ENCODE measurements around the gene SOX4.
A peak's percentile ranks its signal among the peaks of the same experiment; 100 is the strongest.
"Not testable (repeated sequence)": the region's sequence is repeated elsewhere in the genome, so short reads cannot be mapped to it uniquely, and the experiment has no call there.

Gene SOX4

GRCh38 chr6:21593412-21593926 is at the start of gene SOX4:
Gene SOX4, plus strand, starts transcription at chr6:21593751. Its CDS starts 784 bp downstream, at chr6:21594535.
- Histone ChIP-seq H3K36me3 (ENCODE audit: control insufficient read depth in 2 of 2, insufficient read depth in 2 of 2, low read length in 2 of 2) (no peaks in the 10 kb centered on the region), H3K27me3 (ENCODE audit: control insufficient read depth in 2 of 2, insufficient read depth in 2 of 2, low read length in 2 of 2) (no peaks in the 10 kb centered on the region), H3K9me3 (ENCODE audit: control insufficient read depth in 2 of 2, low read length in 2 of 2) (no peaks in the 10 kb centered on the region), H3K4me3 (ENCODE audit: low read length in 2 of 2) (peak within 1 kb of the TSS; percentile 71 to 96), H3K9ac (ENCODE audit: low read depth in 1 of 2, low read length in 2 of 2) (peak within 1 kb of the TSS; percentile 91), H3K27ac (ENCODE audit: low read depth in 2 of 2, low read length in 2 of 2) (peak within 1 kb of the TSS; percentile 85 to 90), H3K4me1 (ENCODE audit: control insufficient read depth in 2 of 2, insufficient read depth in 2 of 2, low read length in 2 of 2) (peaks cover 10 to 11% of the 10 kb centered on the region in 2 donors)

DNA sequence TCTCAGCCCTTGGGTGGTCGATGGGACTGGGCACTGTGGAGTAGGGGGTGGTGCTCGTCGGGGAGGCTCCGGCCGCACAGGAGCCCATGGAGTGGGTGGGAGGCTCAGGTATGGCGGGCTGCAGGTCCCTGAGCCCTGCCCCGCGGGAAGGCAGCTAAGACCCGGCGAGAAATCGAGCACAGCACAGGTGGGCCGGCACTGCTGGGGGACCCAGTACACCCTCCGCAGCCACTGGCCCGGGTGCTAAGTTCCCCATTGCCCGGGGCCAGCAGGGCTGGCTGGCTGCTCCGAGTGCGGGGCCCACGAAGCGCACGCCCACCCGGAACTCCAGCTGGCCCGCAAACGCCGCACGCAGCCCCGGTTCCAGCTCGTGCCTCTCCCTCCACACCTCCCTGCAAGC is 41.3 kb upstream of the SOX4 start:
- H3K27me3 ChIP-seq (ENCODE audit: control insufficient read depth in 2 of 2, insufficient read depth in 2 of 2, low read length in 2 of 2); H3K4me3 ChIP-seq (ENCODE audit: low read length in 2 of 2); H3K27ac ChIP-seq (ENCODE audit: low read depth in 2 of 2, low read length in 2 of 2); H3K9me3 ChIP-seq (ENCODE audit: control insufficient read depth in 2 of 2, low read length in 2 of 2); H3K4me1 ChIP-seq (ENCODE audit: control insufficient read depth in 2 of 2, insufficient read depth in 2 of 2, low read length in 2 of 2); H3K9ac ChIP-seq (ENCODE audit: low read depth in 1 of 2, low read length in 2 of 2); H3K36me3 ChIP-seq (ENCODE audit: control insufficient read depth in 2 of 2, insufficient read depth in 2 of 2, low read length in 2 of 2): not testable (repeated sequence)

DNA sequence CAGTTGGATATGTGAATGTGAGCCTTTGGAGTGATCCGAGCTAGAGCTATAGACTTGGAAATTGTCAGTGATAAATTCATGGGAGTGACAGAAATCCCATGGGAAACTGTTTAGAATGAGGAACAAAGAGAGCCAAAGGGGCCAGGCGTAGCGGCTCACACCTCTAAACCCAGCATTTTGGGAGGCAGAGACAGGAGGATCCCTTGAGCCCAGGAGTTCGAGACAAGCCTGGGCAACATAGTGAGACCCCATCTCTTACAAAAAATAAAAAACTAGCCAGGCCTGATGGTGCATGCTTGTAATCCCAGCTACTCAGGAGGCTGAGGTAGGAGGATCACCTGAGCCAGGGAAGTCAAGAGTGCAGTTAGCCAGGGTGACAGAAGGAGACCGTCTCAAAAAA is 39.3 kb upstream of the SOX4 start:
- H3K9ac ChIP-seq (ENCODE audit: low read depth in 1 of 2, low read length in 2 of 2) = no peak overlapping the region
- H3K9me3 ChIP-seq (ENCODE audit: control insufficient read depth in 2 of 2, low read length in 2 of 2) = no peaks in the 10 kb centered on the region
- no peaks in the 10 kb centered on the region for H3K27me3 ChIP-seq (ENCODE audit: control insufficient read depth in 2 of 2, insufficient read depth in 2 of 2, low read length in 2 of 2)
- no peaks in the 10 kb centered on the region for H3K36me3 ChIP-seq (ENCODE audit: control insufficient read depth in 2 of 2, insufficient read depth in 2 of 2, low read length in 2 of 2)
- no peak overlapping the region for H3K27ac ChIP-seq (ENCODE audit: low read depth in 2 of 2, low read length in 2 of 2)
- no peak overlapping the region for H3K4me3 ChIP-seq (ENCODE audit: low read length in 2 of 2)
- H3K4me1 ChIP-seq (ENCODE audit: control insufficient read depth in 2 of 2, insufficient read depth in 2 of 2, low read length in 2 of 2) = no peaks in the 10 kb centered on the region

DNA sequence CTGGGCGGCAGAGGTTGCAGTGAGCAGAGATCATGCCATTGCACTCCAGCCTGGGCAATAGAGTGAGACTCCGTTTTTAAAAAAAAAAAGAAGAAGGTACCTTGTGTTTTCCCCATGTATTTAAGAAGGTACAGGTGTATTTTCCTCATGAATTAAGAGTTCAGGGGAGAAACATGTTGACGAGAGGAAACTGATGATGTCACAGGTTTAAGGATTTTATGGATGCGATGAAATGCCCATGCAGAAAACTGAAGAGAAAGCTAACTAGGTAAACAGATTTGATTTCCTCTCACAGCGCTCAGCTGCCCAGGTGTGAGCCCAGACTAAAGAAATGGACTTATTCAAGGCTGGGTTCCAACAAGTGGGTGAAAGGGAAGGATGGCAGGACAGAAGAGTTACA is 38.4 kb upstream of the SOX4 start:
- no peaks in the 10 kb centered on the region for H3K9me3 ChIP-seq (ENCODE audit: control insufficient read depth in 2 of 2, low read length in 2 of 2)
- H3K36me3 ChIP-seq (ENCODE audit: control insufficient read depth in 2 of 2, insufficient read depth in 2 of 2, low read length in 2 of 2) = no peaks in the 10 kb centered on the region
- H3K4me3 ChIP-seq (ENCODE audit: low read length in 2 of 2) = no peak overlapping the region
- no peak overlapping the region for H3K9ac ChIP-seq (ENCODE audit: low read depth in 1 of 2, low read length in 2 of 2)
- no peak overlapping the region for H3K27ac ChIP-seq (ENCODE audit: low read depth in 2 of 2, low read length in 2 of 2)
- no peaks in the 10 kb centered on the region for H3K4me1 ChIP-seq (ENCODE audit: control insufficient read depth in 2 of 2, insufficient read depth in 2 of 2, low read length in 2 of 2)
- no peaks in the 10 kb centered on the region for H3K27me3 ChIP-seq (ENCODE audit: control insufficient read depth in 2 of 2, insufficient read depth in 2 of 2, low read length in 2 of 2)

DNA sequence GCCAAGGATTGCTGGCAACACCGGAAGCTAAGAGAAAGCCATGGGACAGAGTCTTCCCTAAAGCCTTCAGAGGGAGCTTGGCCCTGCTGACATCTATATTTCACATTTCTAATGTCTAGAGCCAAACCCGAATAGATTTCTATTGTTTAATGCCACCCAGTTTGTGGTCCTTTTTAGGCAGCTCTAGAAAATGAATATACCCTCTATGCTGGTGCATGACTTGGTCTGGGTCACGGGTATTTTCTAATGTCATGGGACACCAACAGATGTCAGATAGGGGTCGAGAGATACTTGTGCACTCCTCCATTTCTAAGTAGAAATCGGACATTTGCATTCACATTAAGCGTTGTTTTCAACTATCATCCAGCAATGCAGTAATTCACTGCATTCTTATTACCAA is 37.0 kb upstream of the SOX4 start:
- no peaks in the 10 kb centered on the region for H3K9me3 ChIP-seq (ENCODE audit: control insufficient read depth in 2 of 2, low read length in 2 of 2)
- H3K27me3 ChIP-seq (ENCODE audit: control insufficient read depth in 2 of 2, insufficient read depth in 2 of 2, low read length in 2 of 2) = no peaks in the 10 kb centered on the region
- H3K27ac ChIP-seq (ENCODE audit: low read depth in 2 of 2, low read length in 2 of 2) = no peak overlapping the region
- H3K9ac ChIP-seq (ENCODE audit: low read depth in 1 of 2, low read length in 2 of 2) = no peak overlapping the region
- no peak overlapping the region for H3K4me3 ChIP-seq (ENCODE audit: low read length in 2 of 2)
- no peaks in the 10 kb centered on the region for H3K36me3 ChIP-seq (ENCODE audit: control insufficient read depth in 2 of 2, insufficient read depth in 2 of 2, low read length in 2 of 2)
- H3K4me1 ChIP-seq (ENCODE audit: control insufficient read depth in 2 of 2, insufficient read depth in 2 of 2, low read length in 2 of 2) = no peaks in the 10 kb centered on the region

GRCh38 chr6:21556968-21557721 is 36.4 kb upstream of the SOX4 start:
- no peaks in the 10 kb centered on the region for H3K27me3 ChIP-seq (ENCODE audit: control insufficient read depth in 2 of 2, insufficient read depth in 2 of 2, low read length in 2 of 2)
- no peak overlapping the region for H3K4me3 ChIP-seq (ENCODE audit: low read length in 2 of 2)
- no peaks in the 10 kb centered on the region for H3K4me1 ChIP-seq (ENCODE audit: control insufficient read depth in 2 of 2, insufficient read depth in 2 of 2, low read length in 2 of 2)
- no peak overlapping the region for H3K27ac ChIP-seq (ENCODE audit: low read depth in 2 of 2, low read length in 2 of 2)
- H3K36me3 ChIP-seq (ENCODE audit: control insufficient read depth in 2 of 2, insufficient read depth in 2 of 2, low read length in 2 of 2) = no peaks in the 10 kb centered on the region
- no peak overlapping the region for H3K9ac ChIP-seq (ENCODE audit: low read depth in 1 of 2, low read length in 2 of 2)
- no peaks in the 10 kb centered on the region for H3K9me3 ChIP-seq (ENCODE audit: control insufficient read depth in 2 of 2, low read length in 2 of 2)

DNA sequence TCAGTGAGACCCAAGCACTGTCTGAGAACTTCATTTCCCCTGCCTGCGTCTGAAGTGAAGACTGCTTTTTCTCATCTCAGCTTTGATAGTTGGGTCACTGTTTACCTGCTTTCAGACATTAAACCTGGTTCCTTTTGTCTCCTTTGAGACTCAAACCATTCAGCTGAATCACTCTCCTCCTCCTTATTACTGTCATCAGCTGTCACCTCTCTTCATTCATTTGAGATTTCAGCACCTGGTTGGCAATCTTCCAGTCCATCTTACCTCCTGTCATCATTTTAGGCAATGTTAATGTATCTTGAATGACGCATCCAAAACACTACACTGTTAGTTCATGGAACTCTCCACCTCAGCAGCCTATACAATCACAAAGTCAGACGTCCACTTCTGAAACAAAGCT is 34.3 kb upstream of the SOX4 start:
- H3K9me3 ChIP-seq (ENCODE audit: control insufficient read depth in 2 of 2, low read length in 2 of 2) = no peaks in the 10 kb centered on the region
- H3K9ac ChIP-seq (ENCODE audit: low read depth in 1 of 2, low read length in 2 of 2) = no peak overlapping the region
- no peak overlapping the region for H3K27ac ChIP-seq (ENCODE audit: low read depth in 2 of 2, low read length in 2 of 2)
- no peak overlapping the region for H3K4me3 ChIP-seq (ENCODE audit: low read length in 2 of 2)
- no peaks in the 10 kb centered on the region for H3K4me1 ChIP-seq (ENCODE audit: control insufficient read depth in 2 of 2, insufficient read depth in 2 of 2, low read length in 2 of 2)
- H3K36me3 ChIP-seq (ENCODE audit: control insufficient read depth in 2 of 2, insufficient read depth in 2 of 2, low read length in 2 of 2) = no peaks in the 10 kb centered on the region
- no peaks in the 10 kb centered on the region for H3K27me3 ChIP-seq (ENCODE audit: control insufficient read depth in 2 of 2, insufficient read depth in 2 of 2, low read length in 2 of 2)

DNA sequence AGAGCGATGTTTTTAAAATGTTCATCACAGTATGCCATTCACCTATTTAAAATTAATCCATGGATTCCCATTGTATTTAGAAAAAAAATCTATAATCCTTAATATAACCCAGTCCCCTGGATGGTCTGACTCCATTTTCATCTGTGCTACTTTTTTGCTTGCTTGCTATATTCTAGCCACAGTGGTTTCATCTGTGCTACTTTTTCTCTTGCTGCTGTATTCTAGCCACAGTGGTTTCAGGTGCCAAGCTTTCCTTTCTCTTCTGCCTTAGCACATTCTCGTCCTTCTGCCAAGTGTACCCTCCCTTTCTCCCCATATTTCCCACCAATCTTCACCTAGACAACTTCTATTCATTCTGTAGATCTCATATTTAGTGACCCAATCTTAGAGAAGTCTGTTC is 33.3 kb upstream of the SOX4 start:
- H3K4me1 ChIP-seq (ENCODE audit: control insufficient read depth in 2 of 2, insufficient read depth in 2 of 2, low read length in 2 of 2) = no peaks in the 10 kb centered on the region
- no peak overlapping the region for H3K9ac ChIP-seq (ENCODE audit: low read depth in 1 of 2, low read length in 2 of 2)
- H3K36me3 ChIP-seq (ENCODE audit: control insufficient read depth in 2 of 2, insufficient read depth in 2 of 2, low read length in 2 of 2) = no peaks in the 10 kb centered on the region
- no peaks in the 10 kb centered on the region for H3K9me3 ChIP-seq (ENCODE audit: control insufficient read depth in 2 of 2, low read length in 2 of 2)
- no peak overlapping the region for H3K4me3 ChIP-seq (ENCODE audit: low read length in 2 of 2)
- no peaks in the 10 kb centered on the region for H3K27me3 ChIP-seq (ENCODE audit: control insufficient read depth in 2 of 2, insufficient read depth in 2 of 2, low read length in 2 of 2)
- H3K27ac ChIP-seq (ENCODE audit: low read depth in 2 of 2, low read length in 2 of 2) = no peak overlapping the region

GRCh38 chr6:21565431-21565830 is 28.1 kb upstream of the SOX4 start:
- no peaks in the 10 kb centered on the region for H3K27me3 ChIP-seq (ENCODE audit: control insufficient read depth in 2 of 2, insufficient read depth in 2 of 2, low read length in 2 of 2)
- H3K9me3 ChIP-seq (ENCODE audit: control insufficient read depth in 2 of 2, low read length in 2 of 2) = no peaks in the 10 kb centered on the region
- H3K4me3 ChIP-seq (ENCODE audit: low read length in 2 of 2) = no peak overlapping the region
- H3K27ac ChIP-seq (ENCODE audit: low read depth in 2 of 2, low read length in 2 of 2) = no peak overlapping the region
- no peak overlapping the region for H3K9ac ChIP-seq (ENCODE audit: low read depth in 1 of 2, low read length in 2 of 2)
- no peaks in the 10 kb centered on the region for H3K36me3 ChIP-seq (ENCODE audit: control insufficient read depth in 2 of 2, insufficient read depth in 2 of 2, low read length in 2 of 2)
- H3K4me1 ChIP-seq (ENCODE audit: control insufficient read depth in 2 of 2, insufficient read depth in 2 of 2, low read length in 2 of 2) = no peaks in the 10 kb centered on the region

DNA sequence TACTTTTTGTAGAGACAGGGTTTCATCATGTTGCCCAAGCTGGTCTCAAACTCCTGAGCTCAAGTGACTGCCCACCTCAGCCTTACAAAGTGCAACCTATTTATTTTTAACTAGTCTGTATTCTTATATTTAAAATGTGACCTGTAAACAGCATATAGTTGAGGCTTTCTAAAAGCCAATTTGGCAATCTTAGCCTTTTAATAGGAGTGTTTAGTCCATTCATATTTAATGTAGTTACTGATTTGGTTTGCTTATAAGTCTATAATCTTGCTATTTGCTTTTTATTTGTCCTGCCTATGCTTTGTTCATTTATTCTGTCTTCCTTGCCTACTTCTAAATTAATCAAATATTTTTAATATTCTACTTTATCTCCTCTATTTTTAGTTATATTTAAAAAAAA is 15.0 kb upstream of the SOX4 start:
- Histone ChIP-seq H3K4me1 (ENCODE audit: control insufficient read depth in 2 of 2, insufficient read depth in 2 of 2, low read length in 2 of 2) (no peaks in the 10 kb centered on the region), H3K9me3 (ENCODE audit: control insufficient read depth in 2 of 2, low read length in 2 of 2) (no peaks in the 10 kb centered on the region), H3K27me3 (ENCODE audit: control insufficient read depth in 2 of 2, insufficient read depth in 2 of 2, low read length in 2 of 2) (no peaks in the 10 kb centered on the region), H3K36me3 (ENCODE audit: control insufficient read depth in 2 of 2, insufficient read depth in 2 of 2, low read length in 2 of 2) (no peaks in the 10 kb centered on the region), H3K27ac (ENCODE audit: low read depth in 2 of 2, low read length in 2 of 2) (no peak overlapping the region), H3K9ac (ENCODE audit: low read depth in 1 of 2, low read length in 2 of 2) (no peak overlapping the region), H3K4me3 (ENCODE audit: low read length in 2 of 2) (no peak overlapping the region)
